Osteocyte (in vitro differentiated cells): Measurements from ENCODE around the gene PIK3C2G. TPM values are rescaled to one million over a fixed set of nuclear protein-coding genes. Genes with fewer than 3 reads are reported as not detected.
"Not testable (repeated sequence)": the region's sequence is repeated elsewhere in the genome, so short reads cannot be mapped to it uniquely, and the experiment has no call there.

Experiments used
- DNase-seq: peaks from one replicate; pipeline ENCODE4 v3.0.0; 2021; ENCODE audit warnings: mixed read lengths; ENCODE audit not compliant: unreplicated experiment; ENCODE audit errors: extremely low spot score
- H3K27ac Mint-ChIP-seq: one replicate; pipeline ENCODE4 v1.8.0; 2021; ENCODE audit warnings: mild to moderate bottlenecking, mixed read lengths; ENCODE audit not compliant: unreplicated experiment
- H3K27me3 Mint-ChIP-seq: one replicate; pipeline ENCODE4 v1.8.0; 2021; ENCODE audit warnings: mixed read lengths; ENCODE audit not compliant: unreplicated experiment
- H3K36me3 Mint-ChIP-seq: one replicate; pipeline ENCODE4 v1.8.0; 2021; ENCODE audit warnings: mixed read lengths; ENCODE audit not compliant: unreplicated experiment
- H3K4me1 Mint-ChIP-seq: one replicate; pipeline ENCODE4 v1.8.0; 2021; ENCODE audit warnings: mixed read lengths; ENCODE audit not compliant: unreplicated experiment
- H3K4me3 Mint-ChIP-seq: one replicate; pipeline ENCODE4 v1.8.0; 2021; ENCODE audit warnings: mild to moderate bottlenecking, moderate library complexity, mixed read lengths; ENCODE audit not compliant: unreplicated experiment
- H3K9me3 Mint-ChIP-seq: one replicate; pipeline ENCODE4 v1.8.0; 2021; ENCODE audit warnings: mixed read lengths; ENCODE audit not compliant: unreplicated experiment
- CTCF ChIP-seq: fragments of 200-600 bp; sonication (generic); IDR thresholded peaks from 2 replicates; pipeline ENCODE4 v1.5.0; 2021; ENCODE audit warnings: antibody characterized with exemption, mild to moderate bottlenecking, moderate library complexity
- total RNA-seq: library from RNA; stranded (reverse); gene quantifications from 2 replicates; pipeline ENCODE4 v1.2.1, GENCODE V29; 2021

PIK3C2G gene
- total RNA-seq, 1 donor from 2014 or later, result not detected

DNA sequence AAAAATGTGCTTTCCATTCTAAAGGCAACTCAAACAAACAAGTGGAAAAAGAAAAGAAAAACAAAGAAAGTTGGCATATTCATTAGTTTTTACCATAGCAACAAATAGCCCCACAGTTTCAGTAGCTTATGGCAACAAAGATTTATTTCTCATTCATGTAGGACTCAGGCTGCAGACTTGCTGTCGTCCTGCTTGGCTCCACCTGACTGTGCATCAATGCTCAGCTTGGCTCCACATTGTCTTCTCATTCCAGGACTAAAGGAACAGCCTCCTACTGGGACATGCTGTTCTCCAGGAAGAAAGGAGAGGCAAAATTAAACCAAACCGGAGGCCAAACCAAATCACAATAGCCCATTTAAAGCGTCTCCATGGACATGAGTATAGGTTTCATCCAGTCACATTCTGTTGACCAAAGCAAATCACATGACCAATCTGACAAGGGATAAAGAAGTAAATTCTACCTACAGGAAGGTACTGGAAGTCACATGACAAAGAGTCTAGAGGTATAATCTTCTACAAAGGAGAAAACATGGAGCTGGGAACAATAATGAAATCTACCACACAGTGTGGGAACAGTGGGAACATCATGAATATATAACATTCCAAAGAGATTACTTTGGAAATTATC, 222.5 kb downstream of the PIK3C2G start:
- Mint-ChIP-seq H3K27ac (no peak overlapping the region), H3K36me3 (no peaks in the 10 kb centered on the region), H3K9me3 (no peaks in the 10 kb centered on the region), H3K27me3 (peaks cover 6% of the 10 kb centered on the region), H3K4me3 (no peak overlapping the region), H3K4me1 (no peaks in the 10 kb centered on the region)
- no peak for DNase-seq
- no peak for TF ChIP-seq CTCF

GRCh38 chr12:18486036-18486435, 224.7 kb downstream of the PIK3C2G start:
- no peak overlapping the region for H3K27ac Mint-ChIP-seq
- TF ChIP-seq CTCF, result no peak
- no peak overlapping the region for H3K4me3 Mint-ChIP-seq
- no peaks in the 10 kb centered on the region for H3K4me1 Mint-ChIP-seq
- H3K27me3 Mint-ChIP-seq, result peaks cover 9% of the 10 kb centered on the region
- no peak for DNase-seq
- no peaks in the 10 kb centered on the region for H3K36me3 Mint-ChIP-seq
- H3K9me3 Mint-ChIP-seq, result no peaks in the 10 kb centered on the region

DNA sequence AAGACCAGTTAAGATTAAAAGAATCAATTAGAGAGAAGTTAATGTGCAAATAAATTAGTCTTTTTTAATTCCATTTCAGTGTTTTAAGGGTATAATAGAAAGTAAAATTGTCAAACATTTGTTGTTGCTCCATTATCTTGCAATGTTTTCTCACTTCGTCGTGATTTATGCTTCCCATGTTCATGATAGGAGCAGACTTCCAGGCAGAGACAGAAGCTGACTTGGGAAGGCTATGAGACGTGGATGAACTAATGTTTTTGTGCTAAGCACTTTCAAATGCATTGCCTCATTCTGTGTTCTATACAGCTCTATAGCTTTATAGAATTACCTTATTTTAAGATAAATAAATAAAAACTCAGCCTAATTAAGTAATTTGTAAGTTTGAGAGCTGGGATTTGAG, 226.2 kb downstream of the PIK3C2G start:
- H3K27me3 Mint-ChIP-seq, result peaks cover 9% of the 10 kb centered on the region
- no peaks in the 10 kb centered on the region for H3K36me3 Mint-ChIP-seq
- H3K4me1 Mint-ChIP-seq, result peaks cover 6% of the 10 kb centered on the region
- no peak for TF ChIP-seq CTCF
- H3K4me3 Mint-ChIP-seq, result no peak overlapping the region
- H3K9me3 Mint-ChIP-seq, result no peaks in the 10 kb centered on the region
- DNase-seq, result no peak
- H3K27ac Mint-ChIP-seq, result no peak overlapping the region

- Mint-ChIP-seq H3K27me3 (peaks cover 9% of the 10 kb centered on the region), H3K27ac (no peak overlapping the region), H3K9me3 (no peaks in the 10 kb centered on the region), H3K4me1 (peaks cover 10% of the 10 kb centered on the region), H3K4me3 (no peak overlapping the region), H3K36me3 (no peaks in the 10 kb centered on the region)
- DNase-seq, result no peak
- no peak for TF ChIP-seq CTCF
Observed at GRCh38 chr12:18492372-18493025, 231.2 kb downstream of the PIK3C2G start.

DNA sequence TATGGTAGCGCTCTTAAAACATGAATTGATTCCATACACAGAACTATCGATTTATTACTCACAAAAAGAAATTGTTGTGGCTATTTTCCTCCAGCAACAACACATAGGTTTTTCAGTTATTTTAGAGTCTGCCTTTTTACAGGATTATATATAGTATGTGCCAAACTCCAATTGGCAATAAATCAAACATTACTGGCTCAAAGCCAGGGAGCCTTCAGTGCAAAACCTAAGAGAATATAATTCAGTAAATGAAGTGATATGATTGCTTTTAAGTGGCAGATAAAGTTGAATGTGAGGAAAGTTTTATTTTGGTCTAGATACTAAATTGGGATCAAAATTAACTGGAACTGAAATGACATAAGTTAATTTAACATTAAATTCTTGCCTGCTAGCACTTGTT, 234.8 kb downstream of the PIK3C2G start:
- Mint-ChIP-seq H3K4me3 (no peak overlapping the region), H3K9me3 (no peaks in the 10 kb centered on the region), H3K27ac (no peak overlapping the region), H3K27me3 (no peaks in the 10 kb centered on the region), H3K4me1 (peaks cover 10% of the 10 kb centered on the region), H3K36me3 (no peaks in the 10 kb centered on the region)
- DNase-seq, result no peak
- TF ChIP-seq CTCF, result no peak

DNA sequence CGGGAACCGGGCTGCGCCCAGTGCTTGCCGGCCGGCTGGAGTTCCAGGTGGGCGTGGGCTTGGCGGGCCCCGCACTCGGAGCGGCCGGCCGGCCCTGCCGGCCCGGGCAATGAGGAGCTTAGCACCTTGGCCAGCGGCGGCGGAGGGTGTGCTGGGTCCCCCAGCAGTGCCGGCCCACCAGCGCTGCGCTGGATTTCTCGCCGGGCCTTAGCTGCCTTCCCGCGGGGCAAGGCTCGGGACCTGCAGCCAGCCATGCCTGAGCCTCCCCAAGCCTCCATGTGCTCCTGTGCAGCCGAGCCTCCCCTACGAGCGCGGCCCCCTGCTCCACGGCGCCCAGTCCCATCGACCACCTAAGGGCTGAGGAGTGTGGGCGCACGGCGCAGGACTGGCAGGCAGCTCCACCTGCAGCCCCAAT, 238.8 kb downstream of the PIK3C2G start:
- H3K36me3 Mint-ChIP-seq, DNase-seq, H3K4me3 Mint-ChIP-seq, H3K27me3 Mint-ChIP-seq, H3K9me3 Mint-ChIP-seq, H3K27ac Mint-ChIP-seq, H3K4me1 Mint-ChIP-seq: not testable (repeated sequence)

GRCh38 chr12:18500736-18501135, 239.4 kb downstream of the PIK3C2G start:
- not testable (repeated sequence) for H3K27me3 Mint-ChIP-seq, H3K9me3 Mint-ChIP-seq, H3K27ac Mint-ChIP-seq, DNase-seq, H3K36me3 Mint-ChIP-seq, H3K4me3 Mint-ChIP-seq, H3K4me1 Mint-ChIP-seq
